Endodermal cell (in vitro differentiated cells): ENCODE measurements around the gene MAP4K3. TPM values are rescaled to one million over a fixed set of nuclear protein-coding genes. Genes with fewer than 3 reads are reported as not detected.

Experiments used
- DNase-seq: peaks from one replicate; pipeline ENCODE4 v3.0.0-alpha.2; 2017
- H3K27ac ChIP-seq: 2 replicates; pipeline ENCODE4 v1.5.1; 2013; ENCODE audit warnings: mild to moderate bottlenecking, low read depth, low read length, moderate library complexity
- H3K27me3 ChIP-seq: 2 replicates; pipeline ENCODE4 v1.6.1; 2013; ENCODE audit warnings: mild to moderate bottlenecking, low read length, moderate library complexity; ENCODE audit not compliant: insufficient read depth, control insufficient read depth, poor library complexity, severe bottlenecking
- H3K36me3 ChIP-seq: 2 replicates; pipeline ENCODE4 v1.7.0; 2013; ENCODE audit warnings: mild to moderate bottlenecking, low read length, moderate library complexity; ENCODE audit not compliant: control insufficient read depth, insufficient read depth
- H3K4me1 ChIP-seq: one replicate; pipeline ENCODE4 v1.7.0; 2013; ENCODE audit warnings: low read length; ENCODE audit not compliant: control insufficient read depth, insufficient read depth
- H3K4me3 ChIP-seq: 2 replicates; pipeline ENCODE4 v1.5.1; 2013; ENCODE audit warnings: mild to moderate bottlenecking, low read length, moderate library complexity
- H3K9ac ChIP-seq: 2 replicates; pipeline ENCODE4 v1.6.1; 2013; ENCODE audit warnings: mild to moderate bottlenecking, low read length, moderate library complexity; ENCODE audit not compliant: poor library complexity, severe bottlenecking; ENCODE audit errors: extremely low read depth
- H3K9me3 ChIP-seq: 2 replicates; pipeline ENCODE4 v1.6.1; 2013; ENCODE audit warnings: mild to moderate bottlenecking, low read length, moderate library complexity; ENCODE audit not compliant: control insufficient read depth
- H3K27ac Mint-ChIP-seq: 2 replicates; pipeline ENCODE4 v1.8.0; 2020; ENCODE audit warnings: mixed read lengths
- H3K27me3 Mint-ChIP-seq: 2 replicates; pipeline ENCODE4 v1.8.0; 2021; ENCODE audit warnings: mild to moderate bottlenecking, mixed read lengths; ENCODE audit not compliant: insufficient read depth
- H3K36me3 Mint-ChIP-seq: 2 replicates; pipeline ENCODE4 v1.8.0; 2020; ENCODE audit warnings: low read depth, mixed read lengths
- H3K4me1 Mint-ChIP-seq: 2 replicates; pipeline ENCODE4 v1.8.0; 2020; ENCODE audit warnings: mixed read lengths
- H3K4me3 Mint-ChIP-seq: 2 replicates; pipeline ENCODE4 v1.8.0; 2020; ENCODE audit warnings: mild to moderate bottlenecking, moderate library complexity, mixed read lengths
- H3K9me3 Mint-ChIP-seq: 2 replicates; pipeline ENCODE4 v1.8.0; 2020; ENCODE audit warnings: mild to moderate bottlenecking, mixed read lengths
- WGBS, 2 experiments: methylation state at CpG; one replicate each; pipeline versions ENCODE4 v1.1.5 to v1.1.7; 2013; ENCODE audit warnings: missing lambda C conversion rate in 2 of 2, mixed read lengths in 1 of 2; ENCODE audit not compliant: insufficient coverage in 1 of 2, insufficient read length in 1 of 2; 5-methylcytosine and 5-hydroxymethylcytosine counted together
- total RNA-seq, 2 donors: library from RNA; stranded (reverse); fragmentation: NEBNext Ultra II Directional in 1 of 2; extraction: Animal tissue kit (Norgen Biotek cat#: 25700) in 1 of 2; gene quantifications; 2 replicates in 1 of 2; 3 replicates in 1 of 2; pipeline ENCODE4 v1.2.1, GENCODE V29; 2021
- TF ChIP-seq, protein P1 (sequence below): fragments of 200-600 bp; sonication (generic); conservative IDR thresholded peaks from 2 replicates; pipeline ENCODE4 v1.5.0; 2021; ENCODE audit warnings: antibody characterized with exemption, mild to moderate bottlenecking

Gene MAP4K3
- total RNA-seq, 2 donors from 2014 or later: 39.1 to 45.5 TPM

DNA sequence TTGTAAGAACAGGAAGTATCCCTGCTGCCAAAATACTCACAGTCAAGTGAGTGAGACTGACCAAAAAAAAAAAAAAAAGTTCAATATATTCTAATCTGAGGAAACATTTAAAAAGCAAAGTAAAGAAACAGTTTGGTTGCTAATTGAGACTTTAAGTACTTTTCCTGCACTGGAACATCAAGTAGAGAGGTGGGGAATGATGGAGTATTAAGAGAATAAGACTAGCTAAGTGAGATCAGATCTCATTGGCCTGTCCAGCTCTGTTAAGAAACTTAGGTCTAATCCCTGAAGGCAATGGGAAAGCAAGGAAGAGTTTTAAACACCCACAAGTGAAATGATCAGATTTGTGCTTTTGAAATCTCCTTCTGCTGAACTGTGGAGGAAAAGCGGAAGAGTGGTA, 27.8 kb upstream of the MAP4K3 start:
- Histone ChIP-seq H3K27ac (no peak overlapping the region), H3K4me1 (peaks cover 3% of the 10 kb centered on the region), H3K9ac (no peak overlapping the region), H3K36me3 (no peaks in the 10 kb centered on the region), H3K9me3 (no peaks in the 10 kb centered on the region), H3K27me3 (no peaks in the 10 kb centered on the region), H3K4me3 (no peak overlapping the region)
- no peak overlapping the region for H3K4me3 Mint-ChIP-seq
- H3K9me3 Mint-ChIP-seq: no peaks in the 10 kb centered on the region
- 51 to 57% methylated on average over 1 of the region's 1 CpG for WGBS, 2 experiments
- peaks cover 9% of the 10 kb centered on the region for H3K4me1 Mint-ChIP-seq
- DNase-seq: no peak
- H3K36me3 Mint-ChIP-seq: no peaks in the 10 kb centered on the region
- H3K27me3 Mint-ChIP-seq: no peaks in the 10 kb centered on the region
- TF ChIP-seq, protein P1, sequence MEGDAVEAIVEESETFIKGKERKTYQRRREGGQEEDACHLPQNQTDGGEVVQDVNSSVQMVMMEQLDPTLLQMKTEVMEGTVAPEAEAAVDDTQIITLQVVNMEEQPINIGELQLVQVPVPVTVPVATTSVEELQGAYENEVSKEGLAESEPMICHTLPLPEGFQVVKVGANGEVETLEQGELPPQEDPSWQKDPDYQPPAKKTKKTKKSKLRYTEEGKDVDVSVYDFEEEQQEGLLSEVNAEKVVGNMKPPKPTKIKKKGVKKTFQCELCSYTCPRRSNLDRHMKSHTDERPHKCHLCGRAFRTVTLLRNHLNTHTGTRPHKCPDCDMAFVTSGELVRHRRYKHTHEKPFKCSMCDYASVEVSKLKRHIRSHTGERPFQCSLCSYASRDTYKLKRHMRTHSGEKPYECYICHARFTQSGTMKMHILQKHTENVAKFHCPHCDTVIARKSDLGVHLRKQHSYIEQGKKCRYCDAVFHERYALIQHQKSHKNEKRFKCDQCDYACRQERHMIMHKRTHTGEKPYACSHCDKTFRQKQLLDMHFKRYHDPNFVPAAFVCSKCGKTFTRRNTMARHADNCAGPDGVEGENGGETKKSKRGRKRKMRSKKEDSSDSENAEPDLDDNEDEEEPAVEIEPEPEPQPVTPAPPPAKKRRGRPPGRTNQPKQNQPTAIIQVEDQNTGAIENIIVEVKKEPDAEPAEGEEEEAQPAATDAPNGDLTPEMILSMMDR: no peak
- no peak overlapping the region for H3K27ac Mint-ChIP-seq

DNA sequence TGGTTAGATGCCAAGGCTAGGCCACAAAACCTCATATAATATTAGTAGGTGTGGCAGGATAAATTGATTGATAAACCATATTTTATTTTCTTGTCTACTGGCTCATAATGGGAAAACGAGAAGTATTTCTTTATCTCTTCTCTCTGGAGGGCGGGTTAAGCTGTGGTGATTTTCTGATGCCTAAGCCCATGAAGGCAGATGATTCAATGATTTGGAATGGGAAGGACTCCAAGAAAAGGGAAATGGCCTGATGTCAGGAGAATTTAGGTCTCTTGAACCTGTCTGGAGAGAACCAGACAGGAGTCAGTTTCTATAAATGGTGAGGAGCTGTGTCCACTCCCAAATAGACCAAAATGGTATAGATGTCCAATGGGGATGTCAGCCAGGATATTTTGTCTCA, 18.7 kb upstream of the MAP4K3 start:
- TF ChIP-seq, protein P1: no peak
- Histone ChIP-seq H3K4me3 (no peak overlapping the region), H3K9me3 (peaks cover 13% of the 10 kb centered on the region), H3K27ac (no peak overlapping the region), H3K36me3 (no peaks in the 10 kb centered on the region), H3K4me1 (no peaks in the 10 kb centered on the region), H3K27me3 (no peaks in the 10 kb centered on the region), H3K9ac (no peak overlapping the region)
- no peaks in the 10 kb centered on the region for H3K27me3 Mint-ChIP-seq
- H3K4me1 Mint-ChIP-seq: no peaks in the 10 kb centered on the region
- no peak overlapping the region for H3K27ac Mint-ChIP-seq
- DNase-seq: no peak
- WGBS, 2 experiments: 87% methylated on average over 2 of the region's 2 CpGs; no CpG with 5 or more reads in 1 of the 2 experiments
- peaks cover 7% of the 10 kb centered on the region for H3K9me3 Mint-ChIP-seq
- no peak overlapping the region for H3K4me3 Mint-ChIP-seq
- peaks cover 2% of the 10 kb centered on the region for H3K36me3 Mint-ChIP-seq

DNA sequence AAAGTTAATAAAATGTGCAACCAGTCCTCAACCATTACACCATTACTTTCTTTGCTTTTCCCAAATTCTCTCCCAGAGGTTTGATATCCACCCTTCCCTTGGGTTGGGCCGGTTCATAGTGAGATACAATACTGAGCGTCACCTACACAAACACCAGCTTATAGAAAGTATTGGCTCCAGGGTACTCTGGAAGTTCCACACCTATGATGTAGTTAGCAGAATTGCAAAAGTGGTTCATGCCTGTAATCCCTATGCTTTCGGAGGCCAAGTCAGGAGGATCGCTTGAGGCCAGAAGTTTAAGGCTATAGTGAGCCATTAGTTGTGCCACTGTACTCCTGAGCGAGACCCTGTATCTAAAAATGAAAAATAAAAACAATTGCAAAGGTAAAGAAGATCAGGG, 15.3 kb upstream of the MAP4K3 start:
- no peak overlapping the region for H3K4me3 ChIP-seq
- no peaks in the 10 kb centered on the region for H3K36me3 Mint-ChIP-seq
- no peaks in the 10 kb centered on the region for H3K27me3 ChIP-seq
- DNase-seq: no peak
- H3K4me3 Mint-ChIP-seq: no peak overlapping the region
- H3K9me3 ChIP-seq: no peaks in the 10 kb centered on the region
- no peaks in the 10 kb centered on the region for H3K4me1 Mint-ChIP-seq
- H3K27me3 Mint-ChIP-seq: no peaks in the 10 kb centered on the region
- no peaks in the 10 kb centered on the region for H3K9me3 Mint-ChIP-seq
- no peak overlapping the region for H3K27ac ChIP-seq
- H3K4me1 ChIP-seq: no peaks in the 10 kb centered on the region
- TF ChIP-seq, protein P1: no peak
- no peak overlapping the region for H3K27ac Mint-ChIP-seq
- no peak overlapping the region for H3K9ac ChIP-seq
- 94 to 100% methylated on average over 2 to 5 of the region's 5 CpGs for WGBS, 2 experiments
- H3K36me3 ChIP-seq: no peaks in the 10 kb centered on the region
